Calu3 (cell line): Measurements from ENCODE around the gene MEX3D. TPM values are rescaled to one million over a fixed set of nuclear protein-coding genes. Genes with fewer than 3 reads are reported as not detected.
A peak's percentile ranks its signal among the peaks of the same experiment; 100 is the strongest.
"Not testable (repeated sequence)": the region's sequence is repeated elsewhere in the genome, so short reads cannot be mapped to it uniquely, and the experiment has no call there.

Experiments used
- BruUV-seq: library from RNA; stranded (reverse); fragments of 400-500 nt; replicated peaks from 2 replicates; lab custom pipeline; 2021; lab: Mats Ljungman, UMichigan
- CTCF ChIA-PET: fragments of 300-600 bp; sonication (Branson Sonifier 250); formaldehyde crosslinking; loops from one replicate; lab custom pipeline; 2022; ENCODE audit warnings: antibody characterized with exemption; lab: Charles Lee
- DNase-seq: peaks from one replicate; pipeline ENCODE4 v3.0.0; 2022
- H3K27ac Mint-ChIP-seq: one replicate; pipeline ENCODE4 v1.8.0; 2022; ENCODE audit warnings: mixed read lengths; ENCODE audit not compliant: unreplicated experiment
- H3K27me3 Mint-ChIP-seq: one replicate; pipeline ENCODE4 v1.8.0; 2022; ENCODE audit warnings: mixed read lengths; ENCODE audit not compliant: unreplicated experiment
- H3K36me3 Mint-ChIP-seq: one replicate; pipeline ENCODE4 v1.8.0; 2022; ENCODE audit warnings: mild to moderate bottlenecking, moderate library complexity, mixed read lengths; ENCODE audit not compliant: insufficient read depth, unreplicated experiment
- H3K4me1 Mint-ChIP-seq: one replicate; pipeline ENCODE4 v1.8.0; 2022; ENCODE audit warnings: mild to moderate bottlenecking, low read depth, mixed read lengths; ENCODE audit not compliant: unreplicated experiment
- H3K4me3 Mint-ChIP-seq: one replicate; pipeline ENCODE4 v1.8.0; 2022; ENCODE audit warnings: mild to moderate bottlenecking, low read depth, moderate library complexity, mixed read lengths; ENCODE audit not compliant: unreplicated experiment
- H3K9me3 Mint-ChIP-seq: one replicate; pipeline ENCODE4 v1.8.0; 2022; ENCODE audit warnings: low read depth, mixed read lengths; ENCODE audit not compliant: unreplicated experiment
- CTCF ChIP-seq: fragments of 200-600 bp; IDR thresholded peaks from one replicate; pipeline ENCODE4 v1.8.0; 2022; ENCODE audit warnings: antibody characterized with exemption; ENCODE audit not compliant: unreplicated experiment
- intact Hi-C: fragments of 100-400 bp; cut with micrococcal nuclease; formaldehyde crosslinking; loops from one replicate; pipeline ENCODE4 v1.10.0; 2022; ENCODE audit not compliant: unreplicated experiment
- total RNA-seq: library from RNA; stranded (reverse); gene quantifications from 2 replicates; pipeline ENCODE4 v1.2.3, GENCODE V29; 2022

Gene MEX3D
- total RNA-seq, 1 experiment from 2014 or later: 41.4 TPM

GRCh38 chr19:1522838-1523237 is 45.3 kb downstream of the MEX3D start:
- no peaks in the 10 kb centered on the region for H3K9me3 Mint-ChIP-seq
- no peak overlapping the region for H3K4me3 Mint-ChIP-seq
- H3K36me3 Mint-ChIP-seq: no peaks in the 10 kb centered on the region
- TF ChIP-seq CTCF: no peak
- no TSS peak for BruUV-seq
- intact Hi-C loops: no loop called here
- DNase-seq: no peak
- H3K4me1 Mint-ChIP-seq: peaks cover 7% of the 10 kb centered on the region
- CTCF ChIA-PET: no interaction called here
- peaks cover 41% of the 10 kb centered on the region for H3K27me3 Mint-ChIP-seq
- no peak overlapping the region for H3K27ac Mint-ChIP-seq

- Mint-ChIP-seq H3K4me3 (no peak overlapping the region), H3K36me3 (no peaks in the 10 kb centered on the region), H3K27me3 (peaks cover 33% of the 10 kb centered on the region), H3K9me3 (no peaks in the 10 kb centered on the region), H3K4me1 (peaks cover 7% of the 10 kb centered on the region), H3K27ac (no peak overlapping the region)
- BruUV-seq: no TSS peak
- intact Hi-C loops: no loop called here
- CTCF ChIA-PET: interaction anchor here (0.6 kb wide), 1 partner anchor 289 kb away, joined by 5 read pairs; no protein-coding TSS in a partner anchor
- no peak for TF ChIP-seq CTCF
- no peak for DNase-seq
These were observed 46.1 kb downstream of the MEX3D start for GRCh38 chr19:1522061-1522460.

GRCh38 chr19:1521636-1522035 is 46.5 kb downstream of the MEX3D start:
- H3K27me3 Mint-ChIP-seq: peaks cover 29% of the 10 kb centered on the region
- peaks cover 6% of the 10 kb centered on the region for H3K4me1 Mint-ChIP-seq
- no peaks in the 10 kb centered on the region for H3K9me3 Mint-ChIP-seq
- H3K36me3 Mint-ChIP-seq: no peaks in the 10 kb centered on the region
- CTCF ChIA-PET: interaction anchor here (0.6 kb wide), 1 partner anchor 290 kb away, joined by 5 read pairs; no protein-coding TSS in a partner anchor
- DNase-seq: no peak
- no TSS peak for BruUV-seq
- intact Hi-C loops: no loop called here
- H3K27ac Mint-ChIP-seq: no peak overlapping the region
- no peak for TF ChIP-seq CTCF
- H3K4me3 Mint-ChIP-seq: no peak overlapping the region

- intact Hi-C loops: no loop called here
- no peaks in the 10 kb centered on the region for H3K36me3 Mint-ChIP-seq
- no peaks in the 10 kb centered on the region for H3K4me1 Mint-ChIP-seq
- H3K9me3 Mint-ChIP-seq: no peaks in the 10 kb centered on the region
- CTCF ChIA-PET: no interaction called here
- no TSS peak for BruUV-seq
- no peak for TF ChIP-seq CTCF
- peaks cover 16% of the 10 kb centered on the region for H3K27me3 Mint-ChIP-seq
- H3K4me3 Mint-ChIP-seq: no peak overlapping the region
- H3K27ac Mint-ChIP-seq: no peak overlapping the region
- DNase-seq: peak; percentile 32
These were observed 47.8 kb downstream of the MEX3D start for GRCh38 chr19:1520203-1520780.

GRCh38 chr19:1519802-1520201 is 48.3 kb downstream of the MEX3D start:
- H3K27me3 Mint-ChIP-seq: peaks cover 11% of the 10 kb centered on the region
- H3K36me3 Mint-ChIP-seq, intact Hi-C loops, H3K27ac Mint-ChIP-seq, H3K4me1 Mint-ChIP-seq, DNase-seq, BruUV-seq, H3K4me3 Mint-ChIP-seq, H3K9me3 Mint-ChIP-seq, CTCF ChIA-PET: not testable (repeated sequence)
